ENCODE measurements around the gene OR4D2. TPM values are rescaled to one million over a fixed set of nuclear protein-coding genes. Genes with fewer than 3 reads are reported as not detected.

The OR4D2 gene
- polyA plus RNA-seq, 1 donor (not counting 4 experiments of a cell fraction or from before 2014, with no cell fraction given) = not detected

GRCh38 chr17:58144801-58145200, 22.0 kb upstream of the OR4D2 start:
- Histone ChIP-seq H3K27ac (ENCODE audit: control insufficient read depth, insufficient read depth, low read length) (no peak overlapping the region), H3K4me2 (ENCODE audit: control insufficient read depth, extremely low read depth, insufficient read depth, low read depth, low read length) (no peak overlapping the region), H3K9me1 (ENCODE audit: control insufficient read depth, extremely low read depth, insufficient read depth, low read length) (no peaks in the 10 kb centered on the region), H3K4me1 (ENCODE audit: control insufficient read depth, extremely low read depth, insufficient read depth, low read length) (no peaks in the 10 kb centered on the region), H2AFZ (ENCODE audit: control insufficient read depth, low read length) (no peak overlapping the region), H3K9ac (ENCODE audit: control insufficient read depth, extremely low read depth, insufficient read depth, low read length) (no peak overlapping the region), H4K20me1 (ENCODE audit: control insufficient read depth, extremely low read depth, insufficient read depth, low read length) (no peaks in the 10 kb centered on the region), H3K27me3 (ENCODE audit: control insufficient read depth, extremely low read depth, insufficient read depth, low read length) (peaks cover 12% of the 10 kb centered on the region), H3K9me3 (ENCODE audit: control insufficient read depth, low read depth, low read length) (no peaks in the 10 kb centered on the region), H3K36me3 (ENCODE audit: control insufficient read depth in 2 of 2, extremely low read depth in 1 of 2, insufficient read depth in 2 of 2, low read length in 2 of 2) (no peaks in the 10 kb centered on the region), H3K79me2 (ENCODE audit: control insufficient read depth, insufficient read depth, low read length) (no peaks in the 10 kb centered on the region), H3K4me3 (ENCODE audit: control insufficient read depth in 2 of 3, extremely low read depth in 1 of 3, insufficient read depth in 2 of 3, low read depth in 1 of 3, low read length in 3 of 3) (no peak overlapping the region)
- dilution Hi-C loops (cut with MboI; ENCODE audit: extremely low pct_ligation_motif_present, low sequenced_read_pairs) = no loop called here
- no peak for DNase-seq (ENCODE audit: low read depth, low spot score)
- no peak for FAIRE-seq
- TF ChIP-seq EZH2 (IDR thresholded peaks at IDR 0.05; ENCODE audit: low read length) (no peak), CTCF (optimal IDR thresholded peaks at IDR 0.05 in 1 of 3, IDR thresholded peaks at IDR 0.05 in 1 of 3, conservative IDR thresholded peaks at IDR 0.05 in 1 of 3; ENCODE audit: extremely low read depth in 1 of 3, insufficient read depth in 2 of 3, low read length in 3 of 3) (no peak)

- Histone ChIP-seq H3K4me1 (ENCODE audit: control insufficient read depth, extremely low read depth, insufficient read depth, low read length) (no peaks in the 10 kb centered on the region), H3K4me2 (ENCODE audit: control insufficient read depth, extremely low read depth, insufficient read depth, low read depth, low read length) (no peak within 1 kb of the TSS), H3K36me3 (ENCODE audit: control insufficient read depth in 2 of 2, extremely low read depth in 1 of 2, insufficient read depth in 2 of 2, low read length in 2 of 2) (no peaks in the 10 kb centered on the region), H3K79me2 (ENCODE audit: control insufficient read depth, insufficient read depth, low read length) (no peaks in the 10 kb centered on the region), H2AFZ (ENCODE audit: control insufficient read depth, low read length) (no peak within 1 kb of the TSS), H4K20me1 (ENCODE audit: control insufficient read depth, extremely low read depth, insufficient read depth, low read length) (no peaks in the 10 kb centered on the region), H3K27me3 (ENCODE audit: control insufficient read depth, extremely low read depth, insufficient read depth, low read length) (peaks cover 21% of the 10 kb centered on the region), H3K9me3 (ENCODE audit: control insufficient read depth, low read depth, low read length) (no peaks in the 10 kb centered on the region), H3K9me1 (ENCODE audit: control insufficient read depth, extremely low read depth, insufficient read depth, low read length) (no peaks in the 10 kb centered on the region), H3K27ac (ENCODE audit: control insufficient read depth, insufficient read depth, low read length) (no peak within 1 kb of the TSS), H3K9ac (ENCODE audit: control insufficient read depth, extremely low read depth, insufficient read depth, low read length) (no peak within 1 kb of the TSS), H3K4me3 (ENCODE audit: control insufficient read depth in 2 of 3, extremely low read depth in 1 of 3, insufficient read depth in 2 of 3, low read depth in 1 of 3, low read length in 3 of 3) (no peak within 1 kb of the TSS)
- TF ChIP-seq EZH2 (IDR thresholded peaks at IDR 0.05; ENCODE audit: low read length) (no peak), CTCF (optimal IDR thresholded peaks at IDR 0.05 in 1 of 3, IDR thresholded peaks at IDR 0.05 in 1 of 3, conservative IDR thresholded peaks at IDR 0.05 in 1 of 3; ENCODE audit: extremely low read depth in 1 of 3, insufficient read depth in 2 of 3, low read length in 3 of 3) (no peak)
- no peak for FAIRE-seq
- dilution Hi-C loops (cut with MboI; ENCODE audit: extremely low pct_ligation_motif_present, low sequenced_read_pairs) = no loop called here
- no peak for DNase-seq (ENCODE audit: low read depth, low spot score)
These were observed 18.8 kb upstream of the OR4D2 start, which contains the start of gene OR4D1 for GRCh38 chr17:58147930-58148434. OR4D1 (plus strand) TSS chr17:58148384; CDS start chr17:58155154, 6,770 bp downstream.

All from keratinocyte (primary cell).